Smooth muscle cell (in vitro differentiated cells): ENCODE results near the gene GLI3. TPM values are rescaled to one million over a fixed set of nuclear protein-coding genes. Genes with fewer than 3 reads are reported as not detected.
A peak's percentile ranks its signal among the peaks of the same experiment; 100 is the strongest.

Experiments
- DNase-seq: peaks from one replicate; lab custom pipeline; 2025; ENCODE audit not compliant: unreplicated experiment; lab: John Stamatoyannopoulos, UW
- H2AFZ ChIP-seq: fragments of 200-600 bp; sonication (generic); 2 replicates; pipeline ENCODE4 v1.6.0; 2016; ENCODE audit warnings: antibody characterized with exemption, low read depth, mild to moderate bottlenecking
- H3F3A ChIP-seq: fragments of 200-600 bp; sonication (generic); 2 replicates; pipeline ENCODE4 v1.6.0; 2017; ENCODE audit warnings: antibody characterized with exemption, low read depth
- H3K27ac ChIP-seq: fragments of 200-600 bp; sonication (generic); 2 replicates; pipeline ENCODE4 v1.5.1; 2016; ENCODE audit warnings: low read depth, mild to moderate bottlenecking
- H3K27me3 ChIP-seq: fragments of 200-600 bp; sonication (generic); 2 replicates; pipeline ENCODE4 v1.6.1; 2016; ENCODE audit warnings: low read depth, mild to moderate bottlenecking
- H3K36me3 ChIP-seq: fragments of 200-600 bp; sonication (generic); 2 replicates; pipeline ENCODE4 v1.5.1; 2016; ENCODE audit warnings: low read depth
- H3K4me1 ChIP-seq: fragments of 200-600 bp; sonication (generic); 2 replicates; pipeline ENCODE4 v1.5.1; 2016; ENCODE audit warnings: low read depth
- H3K4me2 ChIP-seq: fragments of 200-600 bp; sonication (generic); 2 replicates; pipeline ENCODE4 v1.6.0; 2016; ENCODE audit warnings: mild to moderate bottlenecking
- H3K4me3 ChIP-seq: fragments of 200-600 bp; sonication (generic); 2 replicates; pipeline ENCODE4 v1.5.1; 2016; ENCODE audit warnings: mild to moderate bottlenecking
- H3K79me2 ChIP-seq: fragments of 200-600 bp; sonication (generic); 2 replicates; pipeline ENCODE4 v1.6.0; 2016; ENCODE audit warnings: low read depth, mild to moderate bottlenecking
- H3K9ac ChIP-seq: fragments of 200-600 bp; sonication (generic); 2 replicates; pipeline ENCODE4 v1.6.0; 2016; ENCODE audit warnings: low read depth
- H3K9me3 ChIP-seq: fragments of 200-600 bp; sonication (generic); replicated peaks from 2 replicates; pipeline ENCODE4 v1.5.1; 2016; ENCODE audit warnings: low read depth
- H4K20me1 ChIP-seq: fragments of 200-600 bp; sonication (generic); 2 replicates; pipeline ENCODE4 v1.6.0; 2016; ENCODE audit warnings: low read depth
- WGBS: methylation state at CpG from one replicate; pipeline ENCODE4 v1.1.7; 2016; ENCODE audit warnings: low lambda C conversion rate; 5-methylcytosine and 5-hydroxymethylcytosine counted together
- polyA plus RNA-seq: library from polyadenylated mRNA; unstranded; fragments of >200 nt; fragmentation: Nextera tagmentation; extraction: Ambion mirVana; gene quantifications from 2 replicates; pipeline ENCODE4 v1.2.1, GENCODE V29; 2016
- total RNA-seq: library from RNA; depleted of rRNA; stranded (reverse); fragments of >200 nt; gene quantifications from 2 replicates; pipeline ENCODE4 v1.2.3, GENCODE V29; 2014
- TF ChIP-seq, protein P1 (sequence below): fragments of 200-600 bp; sonication (generic); IDR thresholded peaks from 2 replicates; pipeline ENCODE4 v1.5.1; 2017; ENCODE audit warnings: borderline replicate concordance, mild to moderate bottlenecking, antibody characterized with exemption; ENCODE audit not compliant: insufficient read depth, poor library complexity, severe bottlenecking

GLI3 gene
- total and polyA plus RNA-seq, 2 experiments from 2014 or later: 31.1 to 70.4 TPM

DNA sequence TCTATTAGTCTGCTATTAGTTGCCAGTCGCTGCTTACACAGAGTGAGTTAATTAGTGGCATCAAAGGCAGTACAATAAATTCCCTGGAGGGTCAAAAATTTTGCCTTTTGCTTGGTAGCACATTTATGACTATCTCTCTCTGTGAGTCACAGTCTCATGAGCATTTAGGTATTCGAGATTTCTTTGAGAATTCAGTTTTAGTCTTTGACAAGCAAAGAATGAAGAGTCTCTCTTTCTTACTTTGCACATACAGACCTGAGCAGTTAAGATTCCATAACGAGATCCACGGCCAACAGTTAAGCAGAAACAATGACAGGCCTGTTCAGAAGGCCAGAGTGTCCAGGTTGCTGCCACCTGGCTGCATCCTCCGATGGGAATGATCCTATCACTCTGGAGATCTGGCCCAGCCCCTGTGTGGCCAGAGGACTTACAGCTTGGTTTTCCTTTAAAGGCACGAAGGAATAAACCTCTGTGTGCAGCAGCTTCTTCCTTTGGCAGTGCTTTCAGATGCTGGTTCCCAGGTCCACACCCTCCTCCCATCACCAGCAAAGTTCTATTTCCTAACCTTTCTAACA lies 80.6 kb downstream of the GLI3 start:
- no peak for DNase-seq
- H3K4me2 ChIP-seq: peak overlapping the region; percentile 35

GRCh38 chr7:42155584-42156290 lies 81.3 kb downstream of the GLI3 start:
- Histone ChIP-seq H2AFZ (no peak overlapping the region), H3K27me3 (no peaks in the 10 kb centered on the region), H3K9ac (peak overlapping the region; percentile 11), H3K36me3 (no peaks in the 10 kb centered on the region), H3K9me3 (no peaks in the 10 kb centered on the region), H3F3A (peaks cover 15% of the 10 kb centered on the region), H4K20me1 (peaks cover 100% of the 10 kb centered on the region), H3K4me3 (no peak overlapping the region), H3K4me1 (peaks cover 77% of the 10 kb centered on the region), H3K79me2 (peaks cover 97% of the 10 kb centered on the region), H3K4me2 (peak overlapping the region; percentile 30), H3K27ac (peak overlapping the region; percentile 70)
- 51% methylated on average over 7 of the region's 7 CpGs for WGBS
- TF ChIP-seq, protein P1, sequence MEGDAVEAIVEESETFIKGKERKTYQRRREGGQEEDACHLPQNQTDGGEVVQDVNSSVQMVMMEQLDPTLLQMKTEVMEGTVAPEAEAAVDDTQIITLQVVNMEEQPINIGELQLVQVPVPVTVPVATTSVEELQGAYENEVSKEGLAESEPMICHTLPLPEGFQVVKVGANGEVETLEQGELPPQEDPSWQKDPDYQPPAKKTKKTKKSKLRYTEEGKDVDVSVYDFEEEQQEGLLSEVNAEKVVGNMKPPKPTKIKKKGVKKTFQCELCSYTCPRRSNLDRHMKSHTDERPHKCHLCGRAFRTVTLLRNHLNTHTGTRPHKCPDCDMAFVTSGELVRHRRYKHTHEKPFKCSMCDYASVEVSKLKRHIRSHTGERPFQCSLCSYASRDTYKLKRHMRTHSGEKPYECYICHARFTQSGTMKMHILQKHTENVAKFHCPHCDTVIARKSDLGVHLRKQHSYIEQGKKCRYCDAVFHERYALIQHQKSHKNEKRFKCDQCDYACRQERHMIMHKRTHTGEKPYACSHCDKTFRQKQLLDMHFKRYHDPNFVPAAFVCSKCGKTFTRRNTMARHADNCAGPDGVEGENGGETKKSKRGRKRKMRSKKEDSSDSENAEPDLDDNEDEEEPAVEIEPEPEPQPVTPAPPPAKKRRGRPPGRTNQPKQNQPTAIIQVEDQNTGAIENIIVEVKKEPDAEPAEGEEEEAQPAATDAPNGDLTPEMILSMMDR: no peak
- DNase-seq: no peak

More for the DNA sequence above, 80.6 kb downstream of the GLI3 start:
- Histone ChIP-seq H3K4me1 (peaks cover 71% of the 10 kb centered on the region), H3K4me3 (no peak overlapping the region), H3K9ac (no peak overlapping the region), H3K27ac (peak overlapping the region; percentile 70), H3K36me3 (no peaks in the 10 kb centered on the region), H3K27me3 (no peaks in the 10 kb centered on the region), H3F3A (peaks cover 9% of the 10 kb centered on the region), H4K20me1 (peaks cover 100% of the 10 kb centered on the region), H3K79me2 (peaks cover 97% of the 10 kb centered on the region), H2AFZ (no peak overlapping the region), H3K9me3 (no peaks in the 10 kb centered on the region)
- TF ChIP-seq, protein P1: no peak
- 41% methylated on average over 6 of the region's 6 CpGs for WGBS

DNA sequence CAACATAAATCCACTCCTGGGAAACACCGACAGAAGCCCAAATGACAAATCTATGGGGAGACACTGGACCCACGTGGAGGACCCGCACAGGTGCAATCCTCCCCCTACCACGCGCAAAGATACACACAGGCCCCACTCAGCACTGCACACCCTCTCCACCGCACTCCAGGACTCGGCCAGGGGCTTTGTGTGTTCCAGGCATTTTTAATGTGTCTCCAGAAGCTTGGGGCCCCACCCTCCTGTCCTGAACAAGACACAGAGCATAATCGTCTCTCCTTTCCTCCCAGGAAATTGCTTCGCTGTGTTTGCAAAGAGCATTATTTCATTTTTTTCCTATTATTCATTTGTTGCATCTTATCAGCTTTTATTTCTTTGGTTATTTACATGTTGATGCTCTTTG lies 82.8 kb downstream of the GLI3 start:
- H4K20me1 ChIP-seq: peaks cover 100% of the 10 kb centered on the region
- no peak overlapping the region for H3K4me2 ChIP-seq
- H3K36me3 ChIP-seq: no peaks in the 10 kb centered on the region
- WGBS: 53% methylated on average over 9 of the region's 9 CpGs
- peaks cover 97% of the 10 kb centered on the region for H3K79me2 ChIP-seq
- H3F3A ChIP-seq: peaks cover 19% of the 10 kb centered on the region
- no peak overlapping the region for H3K9ac ChIP-seq
- peaks cover 87% of the 10 kb centered on the region for H3K4me1 ChIP-seq
- H3K27ac ChIP-seq: no peak overlapping the region
- DNase-seq: no peak
- H3K9me3 ChIP-seq: no peaks in the 10 kb centered on the region
- no peaks in the 10 kb centered on the region for H3K27me3 ChIP-seq
- TF ChIP-seq, protein P1: no peak
- H3K4me3 ChIP-seq: no peak overlapping the region
- H2AFZ ChIP-seq: no peak overlapping the region
